ENCODE results near the gene SUV39H1.
"Not testable (repeated sequence)": the region's sequence is repeated elsewhere in the genome, so short reads cannot be mapped to it uniquely, and the experiment has no call there.

SUV39H1 gene, protein sequence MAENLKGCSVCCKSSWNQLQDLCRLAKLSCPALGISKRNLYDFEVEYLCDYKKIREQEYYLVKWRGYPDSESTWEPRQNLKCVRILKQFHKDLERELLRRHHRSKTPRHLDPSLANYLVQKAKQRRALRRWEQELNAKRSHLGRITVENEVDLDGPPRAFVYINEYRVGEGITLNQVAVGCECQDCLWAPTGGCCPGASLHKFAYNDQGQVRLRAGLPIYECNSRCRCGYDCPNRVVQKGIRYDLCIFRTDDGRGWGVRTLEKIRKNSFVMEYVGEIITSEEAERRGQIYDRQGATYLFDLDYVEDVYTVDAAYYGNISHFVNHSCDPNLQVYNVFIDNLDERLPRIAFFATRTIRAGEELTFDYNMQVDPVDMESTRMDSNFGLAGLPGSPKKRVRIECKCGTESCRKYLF

DNA sequence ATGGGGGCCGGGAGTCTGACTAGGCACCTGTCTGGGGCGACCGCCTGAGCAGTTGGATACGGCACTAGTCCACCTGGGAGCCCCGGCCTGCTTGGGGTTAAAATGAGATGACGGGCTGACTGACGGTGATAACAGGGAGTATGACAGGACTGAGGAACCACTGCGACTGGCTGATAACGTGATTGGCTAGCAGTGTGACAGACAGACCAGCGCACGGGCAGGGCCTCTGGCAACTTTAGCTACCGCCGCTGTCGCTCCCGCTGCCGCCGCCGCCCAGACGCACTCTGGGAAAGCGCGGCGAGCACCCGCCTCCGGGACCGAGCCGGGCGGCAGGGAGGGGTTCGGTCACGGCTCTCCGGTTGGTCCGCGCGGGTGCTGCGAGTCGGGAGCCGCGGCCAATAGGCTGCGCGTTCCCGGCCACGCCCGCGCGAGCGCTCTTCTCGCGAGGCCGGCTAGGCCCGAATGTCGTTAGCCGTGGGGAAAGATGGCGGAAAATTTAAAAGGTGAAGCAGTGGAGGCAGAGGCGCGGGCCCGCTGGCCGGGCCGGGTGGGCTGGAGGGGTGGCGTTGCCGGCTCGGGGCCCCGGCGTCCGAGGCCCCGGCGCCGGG is at the start of gene SUV39H1:
SUV39H1 (plus strand) TSS at position 434 of the 608 bp plus-strand sequence; CDS start at position 485, 51 bp downstream.
- peak; percentile 65 to 69 for DNase-seq (ENCODE audit: low read depth in 2 of 2)

DNA sequence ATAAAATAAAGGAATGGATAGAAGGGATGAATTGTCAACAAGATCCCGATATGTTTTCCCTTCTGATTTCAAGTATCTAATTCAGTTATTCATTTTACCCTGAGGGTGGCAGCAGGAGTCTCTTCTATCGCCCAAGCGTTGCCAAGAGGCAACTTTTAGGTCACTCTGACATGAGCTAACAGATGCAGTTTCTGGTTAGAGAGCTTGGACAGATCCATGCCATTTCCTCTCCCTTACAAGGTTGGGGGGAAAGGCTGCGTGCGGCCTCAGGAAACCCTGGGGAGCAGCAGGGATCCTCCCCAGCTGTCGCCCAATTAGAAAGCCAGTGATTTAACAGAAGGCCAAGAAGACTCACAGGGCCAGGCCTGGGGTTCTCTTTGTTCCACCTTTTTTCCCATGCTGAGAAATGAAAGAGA is 48.2 kb upstream of the SUV39H1 start:
- DNase-seq (ENCODE audit: low read depth in 2 of 2) = no peak

DNA sequence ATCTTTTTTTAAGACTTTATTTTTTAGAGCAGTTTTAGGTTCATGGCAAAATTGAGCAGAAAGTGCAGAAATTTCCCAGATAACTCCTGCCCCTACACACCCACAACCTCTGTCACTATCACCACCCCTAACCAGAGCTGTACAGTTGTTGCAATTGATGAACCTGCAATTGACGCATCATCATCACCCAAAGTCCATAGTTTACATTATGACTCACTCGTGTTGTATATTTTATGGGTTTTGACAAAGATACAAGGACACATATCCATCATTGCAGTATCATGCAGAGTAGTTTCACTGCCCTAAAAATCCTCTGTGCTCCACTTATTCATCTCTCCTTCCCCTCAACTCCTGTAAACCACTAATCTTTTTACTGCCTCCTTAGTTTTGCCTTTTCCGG is 47.4 kb upstream of the SUV39H1 start:
- DNase-seq (ENCODE audit: low read depth in 2 of 2) = no peak

DNA sequence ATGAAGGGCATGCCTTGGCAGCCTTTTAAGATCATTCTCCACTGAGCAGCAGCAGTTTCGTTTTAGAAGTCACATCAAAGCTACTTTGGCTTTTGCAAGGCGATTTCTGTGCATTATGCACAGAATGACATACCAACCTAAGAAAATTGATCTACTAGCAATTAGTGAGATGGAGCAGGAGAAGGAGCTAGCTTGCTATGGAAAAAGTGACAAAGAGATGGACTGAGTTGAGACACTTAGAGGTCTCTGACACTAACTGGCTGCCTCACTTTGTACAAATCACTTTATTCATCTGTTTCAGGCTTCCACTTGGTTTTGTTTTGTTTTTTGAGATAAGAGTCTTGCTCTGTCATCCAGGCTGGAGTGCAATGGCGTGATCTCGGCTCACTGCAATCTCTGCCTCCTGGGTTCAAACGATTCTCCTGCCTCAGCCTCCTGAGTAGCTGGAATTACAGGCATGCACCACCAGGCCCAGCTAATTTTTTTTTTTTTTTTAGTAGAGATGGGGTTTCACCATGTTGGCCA is 44.4 kb upstream of the SUV39H1 start:
- not testable (repeated sequence) for DNase-seq (ENCODE audit: low read depth in 2 of 2)

DNA sequence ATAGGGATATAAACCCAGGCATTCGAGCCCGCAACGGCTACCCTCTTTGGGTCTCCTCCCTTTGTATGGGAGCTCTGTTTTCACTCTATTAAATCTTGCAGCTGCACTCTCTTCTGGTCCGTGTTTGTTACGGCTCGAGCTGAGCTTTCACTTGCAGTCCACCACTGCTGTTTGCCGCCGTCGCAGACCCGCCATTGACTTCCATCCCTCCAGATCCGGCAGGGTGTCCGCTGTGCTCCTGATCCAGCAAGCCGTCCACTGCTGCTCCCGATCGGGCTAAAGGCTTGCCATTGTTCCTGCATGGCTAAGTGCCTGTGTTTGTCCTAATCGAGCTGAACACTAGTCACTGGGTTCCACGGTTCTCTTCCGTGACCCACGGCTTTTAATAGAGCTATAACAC is 41.8 kb upstream of the SUV39H1 start:
- DNase-seq (ENCODE audit: low read depth in 2 of 2) = not testable (repeated sequence)

DNA sequence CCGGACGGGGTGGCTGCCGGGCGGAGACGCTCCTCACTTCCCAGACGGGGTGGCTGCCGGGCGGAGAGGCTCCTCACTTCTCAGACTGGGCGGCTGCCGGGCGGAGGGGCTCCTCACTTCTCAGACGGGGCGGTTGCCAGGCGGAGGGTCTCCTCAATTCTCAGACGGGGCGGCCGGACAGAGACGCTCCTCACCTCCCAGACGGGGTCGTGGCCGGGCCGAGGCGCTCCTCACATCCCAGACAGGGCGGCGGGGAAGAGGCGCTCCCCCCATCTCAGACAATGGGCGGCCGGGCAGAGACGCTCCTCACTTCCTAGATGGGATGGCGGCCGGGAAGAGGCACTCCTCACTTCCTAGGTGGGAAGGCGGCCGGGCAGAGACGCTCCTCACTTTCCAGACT is 36.8 kb upstream of the SUV39H1 start:
- DNase-seq (ENCODE audit: low read depth in 2 of 2) = not testable (repeated sequence)

DNA sequence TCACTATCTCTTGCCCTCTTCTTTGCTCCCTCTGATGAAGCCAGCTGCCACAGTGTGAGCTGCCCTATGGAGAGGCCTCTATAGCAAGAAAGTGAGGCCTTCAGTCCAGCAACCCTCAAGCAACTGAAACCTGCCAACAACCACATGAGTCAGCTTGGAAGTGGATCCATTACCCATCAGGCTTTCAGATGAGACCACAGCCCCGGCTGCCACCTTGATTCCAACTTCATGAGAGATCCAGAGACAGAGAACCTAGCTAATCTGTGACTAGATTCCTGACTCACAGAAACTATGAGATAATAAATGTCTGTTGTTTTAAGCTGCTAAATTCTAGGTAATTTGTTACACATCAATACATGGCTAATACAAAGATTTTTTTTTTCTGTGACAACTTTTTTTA is 33.3 kb upstream of the SUV39H1 start:
- no peak for DNase-seq (ENCODE audit: low read depth in 2 of 2)

DNA sequence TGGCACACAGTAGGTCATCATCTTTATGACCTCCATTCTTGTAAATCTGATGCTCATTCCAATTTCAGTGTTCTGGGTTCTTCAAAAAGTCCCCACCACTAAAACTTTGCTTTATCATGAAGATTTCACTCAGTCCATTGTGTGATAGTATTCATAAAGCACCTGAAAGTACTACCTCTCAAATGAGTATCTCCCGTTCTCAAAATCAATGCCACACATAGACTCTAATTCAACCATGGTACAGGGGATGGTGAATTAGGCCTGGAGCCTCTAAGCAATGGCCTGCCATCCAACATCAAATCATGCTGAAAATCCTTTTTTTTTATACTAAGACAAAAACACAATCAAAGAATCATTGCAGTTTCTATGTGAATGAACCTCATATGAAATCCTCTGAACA is 32.4 kb upstream of the SUV39H1 start:
- no peak for DNase-seq (ENCODE audit: low read depth in 2 of 2)

DNA sequence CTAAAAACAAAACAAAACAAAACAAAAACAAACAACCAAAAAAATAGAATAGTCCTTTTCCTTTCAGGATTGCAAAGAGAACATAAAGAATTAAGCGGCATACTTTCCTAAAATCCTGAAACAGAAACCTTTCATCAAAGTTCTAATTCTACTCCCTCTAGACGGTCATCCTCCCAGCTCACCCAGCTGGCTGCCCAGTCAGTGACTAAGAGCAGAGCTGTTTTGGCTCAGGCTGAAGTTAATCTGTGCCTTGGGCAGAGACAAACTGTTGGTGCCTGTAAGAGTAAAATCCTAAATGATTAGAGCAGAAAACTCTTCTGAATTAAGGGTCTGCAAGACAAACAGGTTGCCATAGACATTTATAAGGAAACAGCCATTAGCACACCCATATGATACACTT is 30.5 kb upstream of the SUV39H1 start:
- DNase-seq (ENCODE audit: low read depth in 2 of 2) = no peak

DNA sequence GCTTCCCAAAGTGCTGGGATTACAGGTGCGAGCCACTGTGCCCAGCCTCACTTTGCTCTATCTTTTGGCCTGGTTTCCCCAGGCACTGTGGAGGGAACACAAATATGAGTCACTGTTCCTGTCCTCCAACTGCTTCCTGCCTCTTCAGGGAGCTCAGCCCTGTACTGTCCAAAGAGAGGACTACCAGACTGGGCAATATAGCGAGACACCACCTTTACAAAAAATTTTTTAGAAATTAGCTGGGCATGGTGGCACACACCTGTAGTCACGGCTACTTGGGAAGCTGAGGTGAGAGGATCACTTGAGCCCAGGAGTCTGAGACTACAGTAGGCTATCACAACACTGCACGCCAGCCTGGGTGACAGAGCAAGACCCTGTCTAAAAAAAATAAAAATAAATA is 29.9 kb upstream of the SUV39H1 start:
- no peak for DNase-seq (ENCODE audit: low read depth in 2 of 2)

DNA sequence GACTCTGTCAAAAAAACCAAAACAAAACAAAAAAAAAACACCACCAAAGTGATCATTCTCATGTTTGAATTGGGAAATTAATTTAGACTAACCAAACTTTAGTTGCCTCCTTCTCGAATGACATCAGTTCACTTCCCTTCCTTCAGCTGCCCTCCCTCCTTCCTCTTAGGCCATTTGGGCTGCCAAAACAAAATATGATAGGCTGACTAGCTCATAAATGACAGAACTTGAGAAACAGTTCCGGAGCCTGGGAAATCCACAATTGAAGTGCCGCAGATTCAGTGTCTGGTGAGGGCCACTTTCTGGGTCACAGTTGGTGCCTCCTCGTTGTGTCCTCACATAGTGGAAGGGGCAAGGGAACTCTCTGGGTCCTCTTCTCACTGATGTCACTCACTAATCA is 29.0 kb upstream of the SUV39H1 start:
- DNase-seq (ENCODE audit: low read depth in 2 of 2) = no peak

DNA sequence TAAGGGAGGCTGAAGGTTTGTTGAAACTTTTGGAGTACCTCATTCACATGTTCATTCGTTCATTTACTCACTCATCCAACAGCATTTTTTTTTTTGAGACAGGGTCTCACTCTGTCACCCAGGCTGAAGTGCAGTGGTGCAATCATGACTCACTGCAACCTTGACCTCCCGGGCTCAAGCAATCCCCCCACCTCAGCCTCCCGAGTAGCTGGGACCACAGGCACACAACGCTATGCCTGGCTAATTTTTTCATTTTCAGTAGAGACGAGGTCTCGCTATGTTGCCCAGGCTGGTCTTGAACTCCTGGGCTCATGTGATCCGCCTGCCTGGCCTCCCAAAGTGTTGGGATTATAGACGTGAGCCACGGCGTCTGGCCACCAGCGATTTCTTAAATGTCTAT is 28.3 kb upstream of the SUV39H1 start:
- not testable (repeated sequence) for DNase-seq (ENCODE audit: low read depth in 2 of 2)

DNA sequence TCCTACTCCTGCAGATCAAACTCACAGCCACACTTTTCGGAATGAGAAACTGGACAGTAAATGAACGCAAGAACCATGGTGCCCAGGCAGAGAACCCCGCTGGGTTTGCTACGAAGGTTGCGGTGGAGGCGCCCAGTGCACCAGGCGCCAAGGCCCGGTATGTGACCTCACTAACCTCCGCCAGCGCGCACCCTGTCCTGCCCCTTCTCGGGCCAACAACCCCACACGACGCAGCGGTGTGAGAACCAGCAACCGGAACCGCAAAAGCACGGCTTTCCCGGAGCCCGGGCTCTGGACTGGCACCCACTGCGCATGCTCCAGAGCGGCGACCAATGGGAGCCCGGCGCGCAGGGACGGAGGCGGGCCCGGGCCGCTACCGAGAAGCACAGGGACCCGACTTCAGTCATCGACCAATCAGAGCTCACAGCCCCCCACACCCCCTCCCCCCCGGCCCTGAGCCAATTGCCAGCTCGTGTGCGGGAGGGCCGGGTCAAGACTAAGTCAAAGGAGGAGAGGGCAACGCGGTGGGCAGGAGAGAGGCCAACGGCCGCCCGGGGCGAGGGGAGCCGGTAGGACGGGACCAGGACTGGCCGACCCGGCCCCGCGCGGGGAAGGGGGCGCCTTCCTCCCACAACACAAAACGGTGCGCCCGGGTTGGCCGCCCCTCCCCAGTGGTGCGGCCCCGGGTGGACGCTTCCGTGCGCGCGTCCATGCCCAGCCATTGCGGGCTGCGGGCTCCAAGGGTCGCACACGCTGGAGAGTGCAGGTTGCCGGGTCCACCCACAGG is 20.2 kb upstream of the SUV39H1 start:
- DNase-seq (ENCODE audit: low read depth in 2 of 2) = peak; percentile 76 to 80

DNA sequence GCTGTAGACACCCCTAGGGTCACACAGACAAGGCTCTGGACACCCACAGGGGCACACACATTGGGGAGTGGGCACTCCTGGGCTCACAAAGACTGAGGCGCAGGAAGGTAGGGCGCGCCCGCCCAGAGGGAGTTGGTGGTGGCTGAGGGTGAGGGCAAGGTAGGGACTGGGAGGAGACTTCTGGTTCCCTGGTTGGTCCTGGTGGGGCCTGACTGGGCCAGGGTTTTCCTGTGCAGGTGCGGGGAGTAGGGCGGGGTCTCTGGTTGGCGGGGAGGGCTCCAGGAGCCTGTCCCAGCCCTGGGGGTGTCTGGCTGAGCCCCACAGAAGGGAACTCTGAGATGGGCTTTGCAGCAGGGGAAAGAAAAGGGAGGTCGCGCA is 19.7 kb upstream of the SUV39H1 start:
- DNase-seq (ENCODE audit: low read depth in 2 of 2) = no peak

DNA sequence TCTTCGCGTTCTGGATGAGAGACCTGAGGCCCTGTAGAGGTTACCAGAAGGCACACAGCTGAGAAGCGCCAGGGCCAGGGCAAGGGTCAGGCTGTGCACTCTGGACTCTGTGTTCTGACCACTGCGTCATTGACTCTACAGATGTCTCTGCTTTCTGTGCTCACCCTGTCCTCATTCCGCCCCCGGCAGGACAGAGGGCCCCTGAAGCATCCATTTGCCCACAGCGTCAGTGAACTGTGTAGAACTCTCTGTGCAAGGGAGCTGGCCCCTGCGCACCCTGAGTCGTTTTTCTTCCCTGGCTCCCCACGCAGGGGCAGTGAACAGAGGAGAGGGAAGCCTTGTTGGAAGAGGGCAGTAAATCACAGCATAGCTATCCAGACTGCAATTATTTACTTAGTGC is 19.0 kb upstream of the SUV39H1 start:
- no peak for DNase-seq (ENCODE audit: low read depth in 2 of 2)

DNA sequence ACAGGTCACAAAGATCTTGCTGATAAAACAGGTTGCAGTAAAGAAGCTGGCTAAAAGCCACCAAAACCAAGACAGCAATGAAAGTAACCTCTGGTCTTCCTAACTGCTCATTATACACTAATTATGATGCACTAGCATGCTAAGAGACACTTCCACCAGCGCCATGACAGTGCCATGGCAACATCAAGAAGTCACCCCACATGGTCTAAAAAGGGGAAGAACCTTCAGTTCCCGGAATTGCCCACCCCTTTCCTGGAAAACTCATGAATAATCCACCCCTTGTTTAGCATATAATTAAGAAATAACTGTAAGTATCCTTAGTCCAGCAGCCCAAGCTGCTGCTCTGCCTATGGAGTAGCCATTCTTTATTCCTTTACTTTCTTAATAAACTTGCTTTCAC is 16.1 kb upstream of the SUV39H1 start:
- peak in 1 of 2 experiments; percentile 20 for DNase-seq (ENCODE audit: low read depth in 2 of 2)

DNA sequence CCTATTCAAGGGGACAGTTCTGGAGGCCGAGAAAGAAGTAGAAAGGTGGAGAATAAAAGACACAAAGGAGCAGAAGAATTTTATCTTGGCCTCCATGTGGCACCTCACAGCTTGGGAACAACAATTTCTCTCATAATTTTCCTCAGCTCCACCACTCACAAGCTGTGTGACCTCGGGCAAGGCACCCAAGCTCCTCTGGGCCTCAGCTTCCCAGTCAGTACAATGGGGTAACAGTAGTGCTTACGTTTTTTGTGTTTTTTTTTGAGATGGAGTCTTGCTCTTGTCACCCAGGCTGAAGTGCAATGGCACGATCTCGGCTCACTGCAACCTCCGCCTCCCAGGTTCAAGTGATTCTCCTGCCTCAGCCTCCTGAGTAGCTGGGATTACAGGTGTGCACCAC is 15.6 kb upstream of the SUV39H1 start:
- not testable (repeated sequence) for DNase-seq (ENCODE audit: low read depth in 2 of 2)

DNA sequence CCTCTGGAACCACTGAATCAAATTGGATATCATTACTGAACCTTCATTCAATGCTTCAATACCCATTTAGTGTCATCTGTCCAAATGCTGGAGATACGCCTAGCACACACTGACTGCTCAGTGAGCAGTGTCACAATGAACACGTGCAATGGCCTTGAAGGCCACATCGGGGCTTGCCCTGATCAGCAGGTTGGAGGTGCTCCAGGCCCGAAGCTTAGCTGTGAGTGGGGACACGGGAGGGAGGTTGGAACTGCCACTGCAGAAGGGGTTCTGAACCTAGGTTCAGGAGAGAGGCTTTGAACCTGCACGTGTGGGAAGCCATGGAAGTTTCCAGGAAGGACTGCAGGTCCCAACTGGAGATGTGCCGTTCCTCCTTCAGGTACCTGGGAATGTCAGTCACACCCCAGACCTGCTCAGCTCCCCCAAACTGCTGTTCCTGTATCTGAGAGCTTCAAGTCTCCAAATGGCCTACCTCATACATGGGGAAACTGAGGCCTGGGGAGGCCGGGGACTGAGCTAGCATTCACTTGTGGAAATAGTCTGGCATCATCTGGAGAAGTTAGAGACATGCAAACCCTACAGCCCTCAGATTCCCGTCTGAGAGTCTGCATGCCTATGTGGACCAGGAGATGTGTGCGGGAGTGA is 14.9 kb upstream of the SUV39H1 start:
- no peak for DNase-seq (ENCODE audit: low read depth in 2 of 2)

DNA sequence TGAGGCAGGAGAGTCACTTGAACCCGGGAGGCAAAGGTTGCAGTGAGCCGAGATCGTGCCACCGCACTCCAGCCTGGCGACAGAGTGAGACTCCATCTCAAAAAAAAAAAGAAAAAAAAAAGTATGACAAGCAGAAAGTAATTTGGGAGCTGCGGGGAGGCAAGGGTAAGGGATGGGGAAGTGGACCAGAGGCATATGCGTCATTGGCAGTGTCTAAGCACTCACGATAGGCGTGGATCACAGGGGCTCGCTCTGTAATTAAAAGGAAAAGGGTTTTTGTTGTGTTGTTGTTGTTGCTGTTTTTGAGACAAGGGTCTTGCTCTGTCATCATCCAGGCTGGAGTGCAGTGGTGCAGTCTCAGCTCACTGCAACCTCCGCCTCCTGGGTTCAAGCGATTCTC is 13.7 kb upstream of the SUV39H1 start:
- DNase-seq (ENCODE audit: low read depth in 2 of 2) = not testable (repeated sequence)

DNA sequence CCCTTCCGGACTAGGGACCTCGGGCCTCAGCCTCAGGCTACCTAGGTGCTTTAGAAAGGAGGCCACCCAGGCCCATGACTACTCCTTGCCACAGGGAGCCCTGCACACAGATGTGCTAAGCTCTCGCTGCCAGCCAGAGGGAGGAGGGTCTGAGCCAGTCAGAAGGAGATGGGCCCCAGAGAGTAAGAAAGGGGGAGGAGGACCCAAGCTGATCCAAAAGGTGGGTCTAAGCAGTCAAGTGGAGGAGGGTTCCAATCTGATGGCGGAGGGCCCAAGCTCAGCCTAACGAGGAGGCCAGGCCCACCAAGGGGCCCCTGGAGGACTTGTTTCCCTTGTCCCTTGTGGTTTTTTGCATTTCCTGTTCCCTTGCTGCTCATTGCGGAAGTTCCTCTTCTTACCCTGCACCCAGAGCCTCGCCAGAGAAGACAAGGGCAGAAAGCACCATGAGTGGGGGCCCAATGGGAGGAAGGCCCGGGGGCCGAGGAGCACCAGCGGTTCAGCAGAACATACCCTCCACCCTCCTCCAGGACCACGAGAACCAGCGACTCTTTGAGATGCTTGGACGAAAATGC is 13.0 kb upstream of the SUV39H1 start, which contains the start of gene WAS:
WAS (plus strand) TSS at position 389 of the 572 bp plus-strand sequence; CDS start at position 444, 55 bp downstream.
- peak in 1 of 2 experiments; percentile 20 for DNase-seq (ENCODE audit: low read depth in 2 of 2)

DNA sequence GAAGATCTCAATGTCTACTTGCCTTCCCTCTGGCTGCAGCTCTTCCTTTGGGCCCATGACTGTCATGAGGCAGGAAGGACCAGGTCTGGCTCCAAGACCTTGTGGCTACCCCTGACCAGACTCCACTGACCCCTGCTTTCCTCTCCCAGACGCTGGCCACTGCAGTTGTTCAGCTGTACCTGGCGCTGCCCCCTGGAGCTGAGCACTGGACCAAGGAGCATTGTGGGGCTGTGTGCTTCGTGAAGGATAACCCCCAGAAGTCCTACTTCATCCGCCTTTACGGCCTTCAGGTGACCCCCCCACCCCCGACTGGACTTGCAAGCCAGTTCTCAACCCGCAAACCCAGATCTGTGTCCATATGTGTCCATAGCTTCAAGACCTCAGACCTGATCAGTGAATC is 12.4 kb upstream of the SUV39H1 start:
- no peak for DNase-seq (ENCODE audit: low read depth in 2 of 2)
